GM18861 (cell line): ENCODE data around the gene PRDM2.

ENCODE experiments used
- ATAC-seq: cut with Tn5 transposase; IDR thresholded peaks from one replicate; pipeline ENCODE4 v1.9.1; 2021; ENCODE audit not compliant: unreplicated experiment

Gene PRDM2

GRCh38 chr1:13812456-13813397 is 112.7 kb downstream of the PRDM2 start:
- no peak for ATAC-seq

DNA sequence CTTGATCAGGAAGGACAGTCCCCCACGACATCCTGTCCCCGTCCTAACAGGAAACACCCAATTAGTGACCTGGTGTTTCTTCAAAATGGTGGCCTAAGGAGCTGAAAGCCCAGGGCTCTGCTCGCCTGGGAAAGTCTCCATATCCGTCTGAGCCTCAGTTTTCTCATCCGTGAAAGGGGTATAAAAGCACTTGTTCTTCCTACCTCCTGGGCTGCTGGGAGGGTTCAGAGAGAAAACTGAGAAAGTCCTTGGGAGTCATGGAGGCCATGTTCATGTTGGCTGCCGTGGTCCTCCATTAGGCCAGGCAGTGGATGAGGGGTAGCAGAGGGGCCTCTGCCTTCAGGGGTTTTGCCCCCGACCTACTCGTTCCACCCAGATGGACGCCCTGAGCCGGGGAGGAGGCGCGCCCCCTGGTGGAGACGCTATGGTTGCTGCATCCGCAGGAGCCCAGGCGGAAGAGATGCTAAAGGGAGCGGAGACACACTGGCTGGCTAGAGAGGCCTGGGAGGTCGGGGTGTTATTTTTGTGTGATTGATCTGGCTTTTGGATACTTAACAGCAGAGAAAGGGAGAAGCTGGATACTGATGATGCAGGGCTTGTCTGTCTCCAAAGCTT is 113.5 kb downstream of the PRDM2 start:
- no peak for ATAC-seq

GRCh38 chr1:13814131-13814530 is 114.1 kb downstream of the PRDM2 start:
- no peak for ATAC-seq

GRCh38 chr1:13816016-13816760 is 116.2 kb downstream of the PRDM2 start:
- ATAC-seq, result no peak

GRCh38 chr1:13817906-13818305 is 117.9 kb downstream of the PRDM2 start:
- no peak for ATAC-seq

- ATAC-seq, result no peak
Measured at GRCh38 chr1:13818926-13819325, 118.9 kb downstream of the PRDM2 start.

DNA sequence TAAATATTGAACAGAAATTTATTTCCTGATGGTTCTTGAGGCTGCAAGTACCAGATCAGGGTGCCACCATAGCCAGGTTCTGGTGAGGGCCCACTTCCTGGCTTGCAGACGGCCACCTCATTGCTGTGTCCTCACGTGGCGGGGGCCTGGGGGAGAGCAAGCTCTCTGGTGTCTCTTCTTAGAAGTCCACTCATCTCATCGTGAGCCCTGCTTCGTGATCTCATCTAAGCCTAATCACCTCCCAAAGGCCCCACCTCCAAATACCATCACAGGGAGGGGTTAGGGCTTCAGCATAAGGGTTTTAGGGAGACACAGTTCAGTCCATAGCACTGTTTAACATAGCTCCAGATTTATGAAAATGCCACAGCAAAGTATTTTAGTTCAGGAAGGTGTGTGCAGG is 119.7 kb downstream of the PRDM2 start:
- no peak for ATAC-seq

- no peak for ATAC-seq
Measured at GRCh38 chr1:13820055-13820454, 120.1 kb downstream of the PRDM2 start.

- no peak for ATAC-seq
Measured at GRCh38 chr1:13820456-13820855, 120.5 kb downstream of the PRDM2 start.

DNA sequence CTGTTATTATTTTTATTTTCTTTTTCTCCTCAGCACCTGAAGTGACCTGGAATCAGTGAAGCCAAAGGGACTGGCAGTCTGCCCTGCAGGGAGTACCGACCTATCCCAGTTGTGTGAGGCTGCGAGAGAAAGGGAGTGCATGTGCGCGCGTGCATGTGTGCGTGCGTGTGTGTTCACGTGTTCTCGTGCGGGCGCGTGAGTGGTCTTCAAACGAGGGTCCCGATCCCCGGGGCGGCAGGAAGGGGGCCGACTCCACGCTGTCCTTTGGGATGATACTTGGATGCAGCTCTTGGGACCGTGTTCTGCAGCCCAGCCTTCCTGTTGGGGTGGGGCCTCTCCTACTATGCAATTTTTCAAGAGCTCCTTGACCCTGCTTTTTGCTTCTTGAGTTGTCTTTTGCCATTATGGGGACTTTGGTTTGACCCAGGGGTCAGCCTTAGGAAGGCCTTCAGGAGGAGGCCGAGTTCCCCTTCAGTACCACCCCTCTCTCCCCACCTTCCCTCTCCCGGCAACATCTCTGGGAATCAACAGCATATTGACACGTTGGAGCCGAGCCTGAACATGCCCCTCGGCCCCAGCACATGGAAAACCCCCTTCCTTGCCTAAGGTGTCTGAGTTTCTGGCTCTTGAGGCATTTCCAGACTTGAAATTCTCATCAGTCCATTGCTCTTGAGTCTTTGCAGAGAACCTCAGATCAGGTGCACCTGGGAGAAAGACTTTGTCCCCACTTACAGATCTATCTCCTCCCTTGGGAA is 123.3 kb downstream of the PRDM2 start:
- ATAC-seq, result no peak

- no peak for ATAC-seq
Measured at GRCh38 chr1:13823936-13824335, 123.9 kb downstream of the PRDM2 start.

DNA sequence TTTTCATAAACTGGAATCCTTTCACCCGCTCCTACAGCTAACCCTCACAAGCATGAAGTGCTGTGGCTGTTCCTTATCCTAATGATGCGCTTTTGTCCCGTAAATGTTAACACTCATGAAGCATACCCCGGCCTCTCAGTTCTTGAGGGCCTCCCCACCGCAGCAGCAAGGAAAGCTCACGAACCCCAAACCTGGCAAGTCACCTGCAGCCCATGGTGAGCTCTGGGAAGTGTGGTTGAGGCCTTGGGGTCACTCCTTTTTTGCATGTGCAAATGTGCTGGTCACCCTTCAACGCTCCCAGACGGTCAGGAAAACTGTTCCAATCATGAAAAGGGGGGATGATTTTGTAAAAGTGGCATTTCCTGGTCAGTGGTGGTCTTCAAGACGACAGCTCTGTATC is 124.6 kb downstream of the PRDM2 start:
- no peak for ATAC-seq

- ATAC-seq, result no peak
Measured at GRCh38 chr1:13825033-13825432, 125.0 kb downstream of the PRDM2 start.

- no peak for ATAC-seq
Measured at GRCh38 chr1:13826009-13826408, 126.0 kb downstream of the PRDM2 start.

- no peak for ATAC-seq
Measured at GRCh38 chr1:13826591-13826990, 126.6 kb downstream of the PRDM2 start.

GRCh38 chr1:13828454-13829151 is 128.6 kb downstream of the PRDM2 start:
- no peak for ATAC-seq

GRCh38 chr1:13829152-13829769 is 129.3 kb downstream of the PRDM2 start:
- ATAC-seq, result no peak

- no peak for ATAC-seq
Measured at GRCh38 chr1:13830170-13830569, 130.2 kb downstream of the PRDM2 start.

GRCh38 chr1:13830616-13831280 is 130.8 kb downstream of the PRDM2 start:
- ATAC-seq, result no peak
